HepG2 (cell line): ENCODE measurements around the gene ORC1. TPM values are rescaled to one million over a fixed set of nuclear protein-coding genes. Genes with fewer than 3 reads are reported as not detected.

Experiments used
- ATAC-seq: fragments of 200-7000 bp; cut with Tn5 transposase; 3 replicates; pipeline ENCODE4 v1.9.1; 2020; ENCODE audit warnings: mild to moderate bottlenecking, moderate library complexity
- BruUV-seq: library from RNA; stranded (reverse); fragments of 400-500 nt; replicated peaks from 2 replicates; lab custom pipeline; 2021; lab: Mats Ljungman, UMichigan
- CTCF ChIA-PET: fragments of 300-600 bp; formaldehyde crosslinking; extraction: SDS; loops from one replicate; lab custom pipeline; 2021; ENCODE audit warnings: low total read pairs, inconsistent platforms, low intra/inter-chr PET ratio; lab: Yijun Ruan, JAX
- POLR2A ChIA-PET: fragments of 350-600 bp; sonication (Branson Sonifier 250); formaldehyde crosslinking; loops from one replicate; lab custom pipeline; 2020; ENCODE audit warnings: antibody characterized with exemption, inconsistent platforms; lab: Yijun Ruan, JAX
- DNase-seq: peaks from one replicate; pipeline ENCODE4 v3.0.0-alpha.2; 2015; ENCODE audit warnings: low spot score
- FAIRE-seq: peaks from 3 replicates; lab custom pipeline; 2011; peaks lifted over from hg19 to GRCh38; lab: Jason Lieb, UNC
- H2AFZ ChIP-seq: one replicate; pipeline ENCODE4 v1.6.1; 2011; ENCODE audit warnings: low read length, inconsistent platforms
- H3K27ac ChIP-seq: fragments of 300-600 bp; 3 replicates; pipeline ENCODE4 v1.8.0; 2011; ENCODE audit warnings: mixed run types, mild to moderate bottlenecking, mixed read lengths, low read length, inconsistent platforms; ENCODE audit not compliant: insufficient read depth; ENCODE audit errors: extremely low read length
- H3K27me3 ChIP-seq, 2 experiments: fragments of 200-600 bp in 1 of 2; 2 replicates in 1 of 2; 3 replicates in 1 of 2; pipeline versions ENCODE4 v1.6.0 to v1.8.0; 2011; ENCODE audit warnings: low read length in 2 of 2, mild to moderate bottlenecking in 2 of 2, moderate library complexity in 2 of 2, inconsistent platforms in 1 of 2; ENCODE audit not compliant: insufficient read depth in 2 of 2, control insufficient read depth in 1 of 2
- H3K36me3 ChIP-seq, 2 experiments: fragments of 200-600 bp in 1 of 2; replicated peaks in 1 of 2; 2 replicates in 1 of 2; 3 replicates in 1 of 2; pipeline versions ENCODE4 v1.5.1 to v1.8.0; 2011; ENCODE audit warnings: low read length in 2 of 2, inconsistent platforms in 1 of 2; ENCODE audit not compliant: insufficient read depth in 2 of 2, control insufficient read depth in 1 of 2
- H3K4me1 ChIP-seq: 2 replicates; pipeline ENCODE4 v1.5.1; 2012; ENCODE audit warnings: low read length, inconsistent platforms; ENCODE audit not compliant: insufficient read depth
- H3K4me2 ChIP-seq: 2 replicates; pipeline ENCODE4 v1.6.0; 2011; ENCODE audit warnings: low read depth, low read length, inconsistent platforms
- H3K4me3 ChIP-seq, 3 experiments: fragments of 200-600 bp in 1 of 3; sonication (generic), shearing (Covaris generic) in 1 of 3; replicated peaks in 1 of 3; 2 replicates each; pipeline ENCODE4 v1.5.1; 2011 to 2016; ENCODE audit warnings: low read length in 3 of 3, inconsistent platforms in 2 of 3, low read depth in 2 of 3, mild to moderate bottlenecking in 2 of 3, control low read depth in 1 of 3, mixed read lengths in 1 of 3; ENCODE audit not compliant: insufficient read depth in 1 of 3
- H3K79me2 ChIP-seq: one replicate; pipeline ENCODE4 v1.6.1; 2011; ENCODE audit warnings: low read length, inconsistent platforms; ENCODE audit not compliant: insufficient read depth
- H3K9ac ChIP-seq: 2 replicates; pipeline ENCODE4 v1.6.0; 2011; ENCODE audit warnings: mild to moderate bottlenecking, low read depth, low read length, inconsistent platforms; ENCODE audit not compliant: insufficient read depth
- H3K9me3 ChIP-seq: 2 replicates; pipeline ENCODE4 v1.5.1; 2012; ENCODE audit warnings: mild to moderate bottlenecking, low read length
- H4K20me1 ChIP-seq: 2 replicates; pipeline ENCODE4 v1.6.0; 2011; ENCODE audit warnings: inconsistent platforms, mild to moderate bottlenecking, low read length, moderate library complexity; ENCODE audit not compliant: insufficient read depth
- MIER2 ChIP-seq: IDR thresholded peaks from 2 replicates; pipeline ENCODE4 v1.6.1; 2016; ENCODE audit warnings: missing biosample characterization, missing genetic modification reagents
- PTBP1 ChIP-seq: fragments of 200-400 bp; formaldehyde crosslinking; IDR thresholded peaks from 2 replicates; pipeline ENCODE4 v1.6.1; 2018; ENCODE audit warnings: low read length, low read depth; ENCODE audit not compliant: poor library complexity, severe bottlenecking
- ZNF333 ChIP-seq: sonication (generic); formaldehyde crosslinking; IDR thresholded peaks from 2 replicates; pipeline ENCODE4 v1.4.0; 2020; ENCODE audit warnings: mild to moderate bottlenecking, missing genetic modification reagents, borderline replicate concordance
- ZNF552 ChIP-seq: sonication (generic); formaldehyde crosslinking; IDR thresholded peaks from 2 replicates; pipeline ENCODE4 v1.9.0; 2022; ENCODE audit warnings: missing genetic modification reagents, mild to moderate bottlenecking, borderline replicate concordance
- WGBS: methylation state at CpG from one replicate; pipeline ENCODE4 v1.1.6; 2017; ENCODE audit warnings: low lambda C conversion rate; 5-methylcytosine and 5-hydroxymethylcytosine counted together
- in situ Hi-C: cut with HindIII; loops from 2 replicates; pipeline ENCODE4 v1.10.0; 2017; ENCODE audit warnings: low pct_unique_long_range_greater_than_20kb; ENCODE audit not compliant: extremely low pct_ligation_motif_present
- intact Hi-C: fragments of 100-400 bp; cut with micrococcal nuclease; formaldehyde crosslinking; loops from one replicate; pipeline ENCODE4 v1.10.0; 2022; ENCODE audit not compliant: unreplicated experiment
- polyA plus RNA-seq, 8 experiments: library from polyadenylated mRNA; depleted of rRNA in 3 of 8; stranded (reverse) in 7 of 8; unstranded in 1 of 8; fragments of >200 nt; fragmentation: Illumina TruSeq in 4 of 8; extraction: Trizol in 4 of 8; gene quantifications; 2 replicates each; pipeline versions ENCODE4 v1.2.1 to v1.2.3, GENCODE V29; 2011 to 2016; ENCODE audit warnings: low read depth in 4 of 8, missing spikeins in 1 of 8, mixed read lengths in 1 of 8; ENCODE audit not compliant: insufficient read depth in 1 of 8
- total RNA-seq, 5 experiments: library from RNA; depleted of rRNA; stranded (reverse); fragments of >200 nt; fragmentation: Illumina TruSeq; extraction: Trizol; gene quantifications; 2 replicates each; pipeline ENCODE4 v1.2.3, GENCODE V29; 2016; ENCODE audit warnings: low read depth in 1 of 5
- TF ChIP-seq, protein P1 (sequence below), 2 experiments: sonication (generic) in 1 of 2; formaldehyde crosslinking in 1 of 2; IDR thresholded peaks; 2 replicates each; pipeline versions ENCODE4 v1.6.1 to v1.9.0; 2014 to 2022; ENCODE audit warnings: antibody characterized with exemption in 1 of 2, borderline replicate concordance in 1 of 2, inconsistent platforms in 1 of 2, low read depth in 1 of 2, missing genetic modification reagents in 1 of 2
- TF ChIP-seq, protein P2 (sequence below): IDR thresholded peaks from 2 replicates; pipeline ENCODE4 v1.6.1; 2016
- TF ChIP-seq, protein P3 (sequence below): sonication (generic); formaldehyde crosslinking; IDR thresholded peaks from 2 replicates; pipeline ENCODE4 v1.9.0; 2021; ENCODE audit warnings: missing genetic modification reagents, borderline replicate concordance
- TF ChIP-seq, protein P4 (sequence below): sonication (generic); formaldehyde crosslinking; IDR thresholded peaks from 2 replicates; pipeline ENCODE4 v1.5.1; 2020; ENCODE audit warnings: mild to moderate bottlenecking, missing genetic modification reagents, moderate library complexity

Gene ORC1
- total and polyA plus RNA-seq, 2 of the 13 experiments (the other 11 are each of a cell fraction or from before 2014, with no cell fraction given) = 7.0 to 23.5 TPM

DNA sequence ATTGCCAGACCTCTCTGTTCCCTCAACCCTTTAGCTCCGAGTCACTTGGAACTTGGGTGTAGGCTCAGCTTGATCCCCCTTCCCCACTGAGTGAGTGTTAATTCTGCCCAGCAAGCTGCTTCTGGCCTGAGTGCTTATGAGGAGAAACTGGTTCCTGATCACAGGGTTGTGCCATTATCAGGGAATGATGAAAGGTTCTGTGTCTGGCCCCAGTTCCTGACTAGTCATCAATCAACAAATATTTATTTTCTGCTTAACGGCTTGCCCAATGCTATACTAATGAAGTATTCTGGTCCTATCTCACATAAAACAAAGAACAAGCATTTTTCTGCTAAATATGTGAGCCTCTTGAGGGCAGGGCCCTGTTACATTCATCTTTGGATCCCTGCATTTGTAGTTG, 59.0 kb downstream of the ORC1 start (continued):
- TF ChIP-seq, protein P1, sequence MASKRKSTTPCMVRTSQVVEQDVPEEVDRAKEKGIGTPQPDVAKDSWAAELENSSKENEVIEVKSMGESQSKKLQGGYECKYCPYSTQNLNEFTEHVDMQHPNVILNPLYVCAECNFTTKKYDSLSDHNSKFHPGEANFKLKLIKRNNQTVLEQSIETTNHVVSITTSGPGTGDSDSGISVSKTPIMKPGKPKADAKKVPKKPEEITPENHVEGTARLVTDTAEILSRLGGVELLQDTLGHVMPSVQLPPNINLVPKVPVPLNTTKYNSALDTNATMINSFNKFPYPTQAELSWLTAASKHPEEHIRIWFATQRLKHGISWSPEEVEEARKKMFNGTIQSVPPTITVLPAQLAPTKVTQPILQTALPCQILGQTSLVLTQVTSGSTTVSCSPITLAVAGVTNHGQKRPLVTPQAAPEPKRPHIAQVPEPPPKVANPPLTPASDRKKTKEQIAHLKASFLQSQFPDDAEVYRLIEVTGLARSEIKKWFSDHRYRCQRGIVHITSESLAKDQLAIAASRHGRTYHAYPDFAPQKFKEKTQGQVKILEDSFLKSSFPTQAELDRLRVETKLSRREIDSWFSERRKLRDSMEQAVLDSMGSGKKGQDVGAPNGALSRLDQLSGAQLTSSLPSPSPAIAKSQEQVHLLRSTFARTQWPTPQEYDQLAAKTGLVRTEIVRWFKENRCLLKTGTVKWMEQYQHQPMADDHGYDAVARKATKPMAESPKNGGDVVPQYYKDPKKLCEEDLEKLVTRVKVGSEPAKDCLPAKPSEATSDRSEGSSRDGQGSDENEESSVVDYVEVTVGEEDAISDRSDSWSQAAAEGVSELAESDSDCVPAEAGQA (IDR thresholded peaks at IDR 0.05; ENCODE audit: low read depth) = no peak
- TF ChIP-seq, protein P1 (CRISPR knock-in tag; IDR thresholded peaks at IDR 0.05; ENCODE audit: borderline replicate concordance) = no peak
- TF ChIP-seq, protein P2, sequence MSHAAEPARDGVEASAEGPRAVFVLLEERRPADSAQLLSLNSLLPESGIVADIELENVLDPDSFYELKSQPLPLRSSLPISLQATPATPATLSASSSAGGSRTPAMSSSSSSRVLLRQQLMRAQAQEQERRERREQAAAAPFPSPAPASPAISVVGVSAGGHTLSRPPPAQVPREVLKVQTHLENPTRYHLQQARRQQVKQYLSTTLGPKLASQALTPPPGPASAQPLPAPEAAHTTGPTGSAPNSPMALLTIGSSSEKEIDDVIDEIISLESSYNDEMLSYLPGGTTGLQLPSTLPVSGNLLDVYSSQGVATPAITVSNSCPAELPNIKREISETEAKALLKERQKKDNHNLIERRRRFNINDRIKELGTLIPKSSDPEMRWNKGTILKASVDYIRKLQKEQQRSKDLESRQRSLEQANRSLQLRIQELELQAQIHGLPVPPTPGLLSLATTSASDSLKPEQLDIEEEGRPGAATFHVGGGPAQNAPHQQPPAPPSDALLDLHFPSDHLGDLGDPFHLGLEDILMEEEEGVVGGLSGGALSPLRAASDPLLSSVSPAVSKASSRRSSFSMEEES = no peak
- TF ChIP-seq ZNF333 (CRISPR knock-in tag) = no peak

DNA sequence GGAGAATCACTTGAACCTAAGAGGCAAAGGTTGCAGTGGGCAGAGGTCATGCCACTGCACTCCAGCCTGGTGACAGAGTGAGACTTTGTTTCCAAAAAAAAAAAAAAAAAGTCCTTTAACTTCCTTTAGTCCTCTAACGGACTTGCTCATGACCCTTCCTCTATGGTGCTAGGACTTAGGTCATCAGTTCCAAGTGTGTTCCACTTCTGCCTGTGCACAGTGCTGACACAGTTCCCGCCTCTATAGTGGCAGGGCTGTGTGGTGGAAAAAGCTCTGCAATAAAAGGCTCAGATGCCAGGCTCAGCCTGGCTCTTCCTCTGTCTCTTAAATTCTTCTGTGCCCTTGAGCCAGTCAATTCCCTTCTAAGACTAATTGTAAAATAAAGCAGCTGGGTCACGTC, 60.2 kb downstream of the ORC1 start:
- in situ Hi-C loops = no loop called here
- ChIA-PET POLR2A (no interaction called here), CTCF (no interaction called here)
- no peak for FAIRE-seq
- no peaks in the 10 kb centered on the region; a peak in 1 of 5 replicates for H3K27me3 ChIP-seq
- H3K9ac ChIP-seq = no peak overlapping the region
- no peak overlapping the region for H3K4me3 ChIP-seq
- H3K9me3 ChIP-seq = no peaks in the 10 kb centered on the region
- WGBS = 98% methylated on average over 3 of the region's 3 CpGs
- no TSS peak for BruUV-seq
- no peak for DNase-seq
- no peak overlapping the region for H3K27ac ChIP-seq
- no peak overlapping the region for H2AFZ ChIP-seq
- H4K20me1 ChIP-seq = no peaks in the 10 kb centered on the region
- peaks cover 2 to 18% of the 10 kb centered on the region in 2 experiments; a peak in 2 of 5 replicates for H3K36me3 ChIP-seq
- no peak for ATAC-seq
- intact Hi-C loops = no loop called here
- H3K4me2 ChIP-seq = no peak overlapping the region
- no peaks in the 10 kb centered on the region for H3K79me2 ChIP-seq
- H3K4me1 ChIP-seq = no peaks in the 10 kb centered on the region
- TF ChIP-seq, protein P3, sequence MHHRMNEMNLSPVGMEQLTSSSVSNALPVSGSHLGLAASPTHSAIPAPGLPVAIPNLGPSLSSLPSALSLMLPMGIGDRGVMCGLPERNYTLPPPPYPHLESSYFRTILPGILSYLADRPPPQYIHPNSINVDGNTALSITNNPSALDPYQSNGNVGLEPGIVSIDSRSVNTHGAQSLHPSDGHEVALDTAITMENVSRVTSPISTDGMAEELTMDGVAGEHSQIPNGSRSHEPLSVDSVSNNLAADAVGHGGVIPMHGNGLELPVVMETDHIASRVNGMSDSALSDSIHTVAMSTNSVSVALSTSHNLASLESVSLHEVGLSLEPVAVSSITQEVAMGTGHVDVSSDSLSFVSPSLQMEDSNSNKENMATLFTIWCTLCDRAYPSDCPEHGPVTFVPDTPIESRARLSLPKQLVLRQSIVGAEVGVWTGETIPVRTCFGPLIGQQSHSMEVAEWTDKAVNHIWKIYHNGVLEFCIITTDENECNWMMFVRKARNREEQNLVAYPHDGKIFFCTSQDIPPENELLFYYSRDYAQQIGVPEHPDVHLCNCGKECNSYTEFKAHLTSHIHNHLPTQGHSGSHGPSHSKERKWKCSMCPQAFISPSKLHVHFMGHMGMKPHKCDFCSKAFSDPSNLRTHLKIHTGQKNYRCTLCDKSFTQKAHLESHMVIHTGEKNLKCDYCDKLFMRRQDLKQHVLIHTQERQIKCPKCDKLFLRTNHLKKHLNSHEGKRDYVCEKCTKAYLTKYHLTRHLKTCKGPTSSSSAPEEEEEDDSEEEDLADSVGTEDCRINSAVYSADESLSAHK = no peak
- TF ChIP-seq ZNF552 (CRISPR knock-in tag) (no peak), MIER2 (no peak), PTBP1 (no peak)
- TF ChIP-seq, protein P2 = no peak
- TF ChIP-seq, protein P4, sequence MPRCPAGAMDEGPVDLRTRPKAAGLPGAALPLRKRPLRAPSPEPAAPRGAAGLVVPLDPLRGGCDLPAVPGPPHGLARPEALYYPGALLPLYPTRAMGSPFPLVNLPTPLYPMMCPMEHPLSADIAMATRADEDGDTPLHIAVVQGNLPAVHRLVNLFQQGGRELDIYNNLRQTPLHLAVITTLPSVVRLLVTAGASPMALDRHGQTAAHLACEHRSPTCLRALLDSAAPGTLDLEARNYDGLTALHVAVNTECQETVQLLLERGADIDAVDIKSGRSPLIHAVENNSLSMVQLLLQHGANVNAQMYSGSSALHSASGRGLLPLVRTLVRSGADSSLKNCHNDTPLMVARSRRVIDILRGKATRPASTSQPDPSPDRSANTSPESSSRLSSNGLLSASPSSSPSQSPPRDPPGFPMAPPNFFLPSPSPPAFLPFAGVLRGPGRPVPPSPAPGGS (CRISPR knock-in tag) = no peak
